ENCODE data around the gene CYP2B6. TPM values are rescaled to one million over a fixed set of nuclear protein-coding genes. Genes with fewer than 3 reads are reported as not detected.
"Not testable (repeated sequence)": the region's sequence is repeated elsewhere in the genome, so short reads cannot be mapped to it uniquely, and the experiment has no call there.

The CYP2B6 gene
- total and polyA plus RNA-seq, 2 donors (not counting 1 experiment from before 2014, with no cell fraction given), result not detected

- Histone ChIP-seq H3K4me1 (ENCODE audit: control insufficient read depth in 2 of 2, insufficient read depth in 2 of 2, low read length in 2 of 2) (no peaks in the 10 kb centered on the region), H3K27me3 (replicated peaks in 1 of 4; ENCODE audit: control extremely low read depth in 1 of 4, control insufficient read depth in 3 of 4, insufficient read depth in 4 of 4, low read length in 3 of 4) (no peaks in the 10 kb centered on the region), H3K9ac (ENCODE audit: low read length) (no peak overlapping the region), H3K79me2 (ENCODE audit: control insufficient read depth, insufficient read depth, low read length) (no peaks in the 10 kb centered on the region), H2AFZ (ENCODE audit: insufficient read depth, low read depth, low read length, poor library complexity, severe bottlenecking) (no peak overlapping the region), H3K27ac (ENCODE audit: low read length in 2 of 2) (no peak overlapping the region), H3K36me3 (replicated peaks in 1 of 2; ENCODE audit: control extremely low read depth in 1 of 2, control insufficient read depth in 1 of 2, extremely low read depth in 1 of 2, insufficient read depth in 2 of 2, low read length in 1 of 2) (no peaks in the 10 kb centered on the region), H3K4me2 (replicated peaks; ENCODE audit: low read depth, low read length, poor library complexity, severe bottlenecking) (no peak overlapping the region), H3K9me3 (ENCODE audit: control extremely low read depth in 1 of 3, control insufficient read depth in 2 of 3, insufficient read depth in 1 of 3, low read length in 2 of 3) (no peaks in the 10 kb centered on the region), H3K4me3 (ENCODE audit: control extremely low read depth in 1 of 5, extremely low read depth in 1 of 5, insufficient read depth in 1 of 5, low read depth in 2 of 5, low read length in 4 of 5) (no peak overlapping the region), H4K20me1 (ENCODE audit: control insufficient read depth, insufficient read depth, low read length, poor library complexity, severe bottlenecking) (no peaks in the 10 kb centered on the region)
- WGBS (ENCODE audit: insufficient coverage), result 81% methylated on average over 12 of the region's 13 CpGs
- Mint-ChIP-seq H3K27me3 (peaks cover 42% of the 10 kb centered on the region), H3K9me3 (ENCODE audit: insufficient read depth) (no peaks in the 10 kb centered on the region), H3K4me1 (no peaks in the 10 kb centered on the region), H3K4me3 (no peak overlapping the region), H3K27ac (no peak overlapping the region)
- no peak for ATAC-seq (ENCODE audit: low read depth)
- ChIA-PET CTCF (no interaction called here), POLR2A (no interaction called here)
- intact Hi-C loops (cut with micrococcal nuclease), result no loop called here
- DNase-seq, result no peak
- TF ChIP-seq CTCF (IDR thresholded peaks at IDR 0.05) (no peak), EZH2 (IDR thresholded peaks at IDR 0.05; ENCODE audit: borderline replicate concordance, insufficient read depth, low read depth, low read length, poor library complexity, severe bottlenecking) (no peak)
Observed at GRCh38 chr19:41050426-41050825, 59.3 kb downstream of the CYP2B6 start.

- H3K36me3 ChIP-seq (replicated peaks in 1 of 2; ENCODE audit: control extremely low read depth in 1 of 2, control insufficient read depth in 1 of 2, extremely low read depth in 1 of 2, insufficient read depth in 2 of 2, low read length in 1 of 2); H4K20me1 ChIP-seq (ENCODE audit: control insufficient read depth, insufficient read depth, low read length, poor library complexity, severe bottlenecking); H3K9me3 Mint-ChIP-seq (ENCODE audit: insufficient read depth); H3K4me3 Mint-ChIP-seq; H3K27me3 ChIP-seq (replicated peaks in 1 of 4; ENCODE audit: control extremely low read depth in 1 of 4, control insufficient read depth in 3 of 4, insufficient read depth in 4 of 4, low read length in 3 of 4); H3K4me1 Mint-ChIP-seq; ATAC-seq (ENCODE audit: low read depth); H3K27ac Mint-ChIP-seq; H3K9ac ChIP-seq (ENCODE audit: low read length); H3K4me3 ChIP-seq (ENCODE audit: control extremely low read depth in 1 of 5, extremely low read depth in 1 of 5, insufficient read depth in 1 of 5, low read depth in 2 of 5, low read length in 4 of 5); H3K9me3 ChIP-seq (ENCODE audit: control extremely low read depth in 1 of 3, control insufficient read depth in 2 of 3, insufficient read depth in 1 of 3, low read length in 2 of 3); H3K27ac ChIP-seq (ENCODE audit: low read length in 2 of 2); intact Hi-C loops (cut with micrococcal nuclease); CTCF ChIA-PET; H3K4me1 ChIP-seq (ENCODE audit: control insufficient read depth in 2 of 2, insufficient read depth in 2 of 2, low read length in 2 of 2); DNase-seq; H3K79me2 ChIP-seq (ENCODE audit: control insufficient read depth, insufficient read depth, low read length); H2AFZ ChIP-seq (ENCODE audit: insufficient read depth, low read depth, low read length, poor library complexity, severe bottlenecking); POLR2A ChIA-PET; H3K4me2 ChIP-seq (replicated peaks; ENCODE audit: low read depth, low read length, poor library complexity, severe bottlenecking): not testable (repeated sequence)
- WGBS (ENCODE audit: insufficient coverage), result 96% methylated on average over 7 of the region's 7 CpGs
- H3K27me3 Mint-ChIP-seq, result peaks cover 43% of the 10 kb centered on the region
Observed at GRCh38 chr19:41052162-41052561, 61.1 kb downstream of the CYP2B6 start.

GRCh38 chr19:41053331-41053730 lies 62.2 kb downstream of the CYP2B6 start:
- H4K20me1 ChIP-seq (ENCODE audit: control insufficient read depth, insufficient read depth, low read length, poor library complexity, severe bottlenecking); H3K4me1 ChIP-seq (ENCODE audit: control insufficient read depth in 2 of 2, insufficient read depth in 2 of 2, low read length in 2 of 2); intact Hi-C loops (cut with micrococcal nuclease); H3K9me3 Mint-ChIP-seq (ENCODE audit: insufficient read depth); H3K4me1 Mint-ChIP-seq; H3K27ac Mint-ChIP-seq; ATAC-seq (ENCODE audit: low read depth); H3K4me2 ChIP-seq (replicated peaks; ENCODE audit: low read depth, low read length, poor library complexity, severe bottlenecking); H3K36me3 ChIP-seq (replicated peaks in 1 of 2; ENCODE audit: control extremely low read depth in 1 of 2, control insufficient read depth in 1 of 2, extremely low read depth in 1 of 2, insufficient read depth in 2 of 2, low read length in 1 of 2); H3K4me3 ChIP-seq (ENCODE audit: control extremely low read depth in 1 of 5, extremely low read depth in 1 of 5, insufficient read depth in 1 of 5, low read depth in 2 of 5, low read length in 4 of 5); H3K27ac ChIP-seq (ENCODE audit: low read length in 2 of 2); CTCF ChIA-PET; H2AFZ ChIP-seq (ENCODE audit: insufficient read depth, low read depth, low read length, poor library complexity, severe bottlenecking); H3K9me3 ChIP-seq (ENCODE audit: control extremely low read depth in 1 of 3, control insufficient read depth in 2 of 3, insufficient read depth in 1 of 3, low read length in 2 of 3); H3K4me3 Mint-ChIP-seq; POLR2A ChIA-PET; H3K27me3 ChIP-seq (replicated peaks in 1 of 4; ENCODE audit: control extremely low read depth in 1 of 4, control insufficient read depth in 3 of 4, insufficient read depth in 4 of 4, low read length in 3 of 4); DNase-seq; H3K9ac ChIP-seq (ENCODE audit: low read length); H3K79me2 ChIP-seq (ENCODE audit: control insufficient read depth, insufficient read depth, low read length): not testable (repeated sequence)
- H3K27me3 Mint-ChIP-seq, result peaks cover 44% of the 10 kb centered on the region
- WGBS (ENCODE audit: insufficient coverage), result 82% methylated on average over 7 of the region's 10 CpGs

All from B cell (primary cell).